ENCODE data around the gene PACS1.

Gene PACS1

GRCh38 chr11:66293777-66294625 lies 223.9 kb downstream of the PACS1 start:
- DNase-seq = no peak

All from NCI-H524 (cell line).